Measurements from ENCODE around the gene TMEM235.

- TF ChIP-seq EP400 (IDR thresholded peaks at IDR 0.05) (no peak), TEAD4 (IDR thresholded peaks at IDR 0.05; ENCODE audit: low read length) (no peak), TEAD4 (CRISPR knock-in tag; IDR thresholded peaks at IDR 0.05; ENCODE audit: borderline replicate concordance) (no peak), SMARCB1 (IDR thresholded peaks at IDR 0.05; ENCODE audit: insufficient read length, low read depth) (no peak), MAFK (IDR thresholded peaks at IDR 0.05; ENCODE audit: low read length) (no peak), YY1 (IDR thresholded peaks at IDR 0.05; ENCODE audit: borderline replicate concordance in 1 of 3, control insufficient read depth in 1 of 3, extremely low read depth in 1 of 3, insufficient read depth in 3 of 3, insufficient read length in 1 of 3, insufficient replicate concordance in 2 of 3, low read depth in 1 of 3, low read length in 2 of 3) (no peak), ZNF140 (CRISPR knock-in tag; IDR thresholded peaks at IDR 0.05) (no peak), NKRF (IDR thresholded peaks at IDR 0.05; ENCODE audit: borderline replicate concordance) (no peak), POLR2AphosphoS2 (IDR thresholded peaks at IDR 0.05; ENCODE audit: low read length) (no peak), CTCF (IDR thresholded peaks at IDR 0.05 in 2 of 3, conservative IDR thresholded peaks at IDR 0.05 in 1 of 3; ENCODE audit: insufficient read depth in 2 of 3, low read depth in 1 of 3, low read length in 3 of 3) (no peak), HMGXB4 (CRISPR knock-in tag; IDR thresholded peaks at IDR 0.05) (no peak)
These were observed 57.6 kb downstream of the TMEM235 start for GRCh38 chr17:78289004-78289403.
